HG03060 (cell line): ENCODE results near the gene CA6.
"Not testable (repeated sequence)": the region's sequence is repeated elsewhere in the genome, so short reads cannot be mapped to it uniquely, and the experiment has no call there.

Experiments used
- ATAC-seq: cut with Tn5 transposase; IDR thresholded peaks from one replicate; pipeline ENCODE4 v1.9.1; 2021; ENCODE audit warnings: low read depth, moderate number of reproducible peaks; ENCODE audit not compliant: unreplicated experiment

The CA6 gene

GRCh38 chr1:8926707-8927694 is 18.7 kb upstream of the CA6 start:
- ATAC-seq: no peak

- ATAC-seq: no peak
These were observed 15.6 kb upstream of the CA6 start for GRCh38 chr1:8930116-8930515.

DNA sequence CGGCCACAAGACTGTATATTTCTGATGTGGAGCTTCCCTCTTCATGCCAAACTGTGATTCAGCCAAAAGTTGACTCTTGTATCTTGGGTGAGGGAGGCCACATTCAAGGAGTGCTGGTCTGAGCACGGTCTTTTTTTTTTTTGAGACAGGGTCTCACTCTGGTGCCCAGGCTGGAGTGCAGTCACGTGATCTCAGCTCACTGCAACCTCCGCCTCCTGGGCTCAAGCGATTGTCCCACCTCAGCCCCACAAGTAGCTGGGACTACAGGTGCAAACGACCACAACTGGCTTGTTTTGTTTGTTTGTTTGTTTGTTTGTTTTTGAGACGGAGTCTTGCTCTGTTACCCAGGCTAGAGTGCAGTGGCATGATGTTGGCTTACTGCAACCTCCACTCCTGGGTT is 8.6 kb upstream of the CA6 start:
- ATAC-seq: not testable (repeated sequence)

DNA sequence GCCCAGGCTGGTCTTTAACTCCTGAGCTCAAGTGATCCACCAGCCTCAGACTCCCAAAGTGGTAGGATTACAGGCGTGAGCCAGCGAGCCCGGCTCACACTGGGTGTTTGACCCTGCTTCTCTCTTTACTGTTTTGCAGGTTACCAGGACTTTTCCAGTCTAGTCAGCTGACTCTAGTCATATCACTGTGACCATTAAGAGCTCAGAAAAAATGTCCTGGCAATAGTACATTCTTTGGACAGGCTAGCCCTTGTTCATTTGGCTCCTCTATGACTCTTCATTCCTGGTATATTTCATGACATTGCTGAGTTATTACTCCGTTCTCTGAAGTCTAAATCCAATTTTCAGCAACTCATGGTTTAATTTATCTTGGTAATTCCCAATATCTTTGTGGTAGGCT is 8.0 kb upstream of the CA6 start:
- ATAC-seq: no peak

DNA sequence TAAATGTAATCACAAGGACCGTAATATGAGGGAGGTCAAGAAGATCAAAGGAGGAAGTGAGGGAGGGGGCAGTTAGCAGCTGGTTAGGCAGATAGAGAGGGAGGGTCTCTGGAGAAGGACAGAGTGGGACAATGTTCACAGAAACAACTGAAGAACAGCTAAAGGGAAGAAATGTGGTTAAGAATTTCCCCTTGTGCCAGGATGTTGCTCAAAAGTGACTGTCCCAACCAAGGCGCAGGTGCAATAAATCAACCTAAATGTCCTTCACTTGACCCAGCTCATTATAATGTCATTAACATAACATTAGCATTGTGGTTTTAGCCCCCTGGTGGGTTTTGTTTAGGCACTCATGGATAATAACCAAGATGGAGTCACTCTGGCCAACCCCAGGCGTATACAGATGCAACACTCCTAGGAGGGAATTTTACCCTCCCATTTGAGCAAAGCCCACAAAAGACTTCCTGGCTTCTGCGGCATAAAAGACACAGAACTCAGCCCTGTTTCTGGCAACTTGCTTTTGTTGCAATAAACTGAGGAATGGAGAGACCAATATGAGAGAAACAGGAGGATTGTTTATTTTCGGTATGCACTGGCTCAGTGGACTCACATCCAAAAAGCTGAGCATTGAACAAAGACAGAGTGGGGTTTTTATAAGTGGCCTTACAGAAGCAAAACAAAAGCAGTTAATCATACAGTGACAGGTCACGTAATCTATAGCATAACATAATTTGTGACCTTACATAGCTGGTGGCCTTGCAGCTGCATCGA is 7.3 kb upstream of the CA6 start:
- no peak for ATAC-seq

GRCh38 chr1:8939000-8939265 is 6.7 kb upstream of the CA6 start:
- no peak for ATAC-seq

DNA sequence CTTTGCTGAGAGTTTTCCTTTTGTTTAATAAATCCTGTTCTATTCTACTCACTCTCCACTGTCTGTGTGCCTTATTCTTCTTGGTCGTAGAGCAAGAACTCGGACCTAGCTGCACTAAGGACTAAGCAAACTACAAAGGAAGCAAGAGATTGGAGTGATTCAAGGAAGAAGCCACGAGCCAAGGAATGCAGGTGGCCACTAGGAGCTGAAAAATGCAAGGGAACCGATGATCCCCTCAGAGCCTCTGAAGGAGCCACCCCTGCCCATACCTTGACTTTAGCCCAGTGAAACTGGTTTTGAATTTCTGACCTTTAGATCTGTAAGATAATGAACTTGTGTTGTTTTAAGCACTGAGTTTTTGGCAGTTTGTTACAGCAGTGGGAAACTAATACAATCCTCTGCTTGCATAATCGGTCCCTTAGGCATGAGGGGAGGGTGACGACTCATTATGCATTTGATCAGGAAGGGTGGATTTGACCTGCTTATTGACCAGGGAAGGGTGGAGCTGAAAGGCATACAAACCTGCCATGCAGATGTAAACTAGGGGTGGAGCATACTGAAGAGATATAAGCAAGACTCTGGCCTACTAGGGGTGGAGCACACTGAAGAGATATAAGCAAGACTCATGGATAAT is 6.2 kb upstream of the CA6 start:
- no peak for ATAC-seq

DNA sequence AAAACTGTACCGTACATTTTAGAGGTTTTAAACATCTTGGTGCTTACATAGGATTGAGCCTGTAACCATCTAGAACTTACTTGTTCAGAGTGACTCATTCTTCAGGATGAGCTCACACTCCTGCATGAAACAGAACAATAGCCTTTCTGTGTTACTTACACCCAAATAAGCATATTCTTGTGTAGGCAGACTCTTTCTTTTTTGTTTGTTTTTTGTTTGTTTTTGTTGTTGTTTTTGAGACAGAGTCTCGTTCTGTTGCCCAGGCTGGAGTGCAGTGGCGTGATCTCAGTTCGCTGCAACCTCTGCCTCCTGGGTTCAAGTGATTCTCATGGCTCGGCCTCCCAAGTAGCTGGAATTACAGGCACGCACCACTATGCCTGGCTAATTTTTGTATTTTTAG is 3.8 kb upstream of the CA6 start:
- no peak for ATAC-seq

DNA sequence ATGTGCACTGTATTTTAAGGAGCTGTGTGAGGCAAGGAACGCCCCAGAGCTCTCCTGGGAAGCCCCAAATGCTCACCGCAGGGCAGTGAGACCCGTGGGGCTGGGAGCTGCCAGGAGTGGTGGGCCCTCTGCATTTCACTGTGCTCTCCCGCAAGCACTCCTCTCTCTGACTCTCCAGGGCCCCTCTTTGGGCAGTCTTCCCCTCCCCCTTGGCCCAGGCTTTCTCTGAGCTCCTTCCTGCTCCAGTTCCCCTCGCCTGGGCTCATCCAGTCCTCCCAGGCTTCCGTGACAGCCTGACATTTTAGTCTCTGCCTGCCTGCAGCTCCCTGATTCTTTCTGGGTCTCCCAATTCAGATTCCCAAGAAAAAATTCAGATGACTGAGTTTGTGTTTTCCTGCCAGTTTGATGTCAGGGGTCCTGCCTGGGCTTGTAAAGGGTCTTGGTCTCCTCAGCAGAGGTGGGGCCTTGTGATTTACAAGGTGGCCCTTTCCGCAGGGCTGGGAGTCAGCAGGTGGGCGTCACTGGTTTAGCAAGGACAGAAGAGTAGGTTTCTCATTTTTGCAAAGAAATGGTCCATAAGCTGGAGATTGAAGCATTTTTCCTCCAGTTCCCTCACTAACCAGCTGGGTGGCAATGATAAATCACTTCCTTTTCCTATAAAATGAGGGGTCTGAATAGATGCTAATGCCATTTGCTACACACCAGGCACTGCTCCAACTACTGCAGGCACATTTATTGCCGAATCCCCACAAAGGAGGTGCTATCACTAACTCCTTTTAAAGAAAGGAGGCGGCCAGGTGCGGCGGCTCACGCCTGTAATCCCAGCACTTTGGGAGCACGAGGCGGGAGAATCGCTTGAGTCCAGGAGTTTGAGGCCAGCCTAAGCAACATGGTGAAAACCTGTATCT is 1.9 kb upstream of the CA6 start:
- no peak for ATAC-seq

GRCh38 chr1:8947127-8947691 is 1.5 kb downstream of the CA6 start:
- no peak for ATAC-seq

GRCh38 chr1:8950309-8950708 is 4.6 kb downstream of the CA6 start:
- ATAC-seq: no peak

DNA sequence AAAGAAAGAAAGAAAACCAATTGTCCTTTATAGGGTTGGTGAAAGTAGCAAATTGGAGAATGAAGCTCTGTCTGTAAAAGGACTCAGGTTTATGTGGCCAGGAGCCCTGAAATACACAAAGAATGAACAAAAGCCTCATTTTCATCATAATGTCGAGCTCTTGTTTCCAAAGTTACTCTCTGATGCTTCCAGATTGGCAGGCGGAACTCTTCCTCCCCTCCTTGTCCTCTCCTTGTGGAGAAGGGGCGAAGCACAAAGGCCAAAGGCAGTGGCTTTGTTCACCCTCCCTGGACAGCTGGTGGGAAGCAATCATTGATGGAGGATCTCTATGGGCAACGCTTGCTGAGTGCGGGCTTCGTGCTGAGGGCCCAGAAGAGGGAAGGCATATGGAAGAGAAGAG is 5.6 kb downstream of the CA6 start:
- ATAC-seq: no peak

- ATAC-seq: no peak
These were observed 9.7 kb downstream of the CA6 start for GRCh38 chr1:8955406-8955805.

GRCh38 chr1:8956461-8957349 is 11.0 kb downstream of the CA6 start:
- no peak for ATAC-seq

DNA sequence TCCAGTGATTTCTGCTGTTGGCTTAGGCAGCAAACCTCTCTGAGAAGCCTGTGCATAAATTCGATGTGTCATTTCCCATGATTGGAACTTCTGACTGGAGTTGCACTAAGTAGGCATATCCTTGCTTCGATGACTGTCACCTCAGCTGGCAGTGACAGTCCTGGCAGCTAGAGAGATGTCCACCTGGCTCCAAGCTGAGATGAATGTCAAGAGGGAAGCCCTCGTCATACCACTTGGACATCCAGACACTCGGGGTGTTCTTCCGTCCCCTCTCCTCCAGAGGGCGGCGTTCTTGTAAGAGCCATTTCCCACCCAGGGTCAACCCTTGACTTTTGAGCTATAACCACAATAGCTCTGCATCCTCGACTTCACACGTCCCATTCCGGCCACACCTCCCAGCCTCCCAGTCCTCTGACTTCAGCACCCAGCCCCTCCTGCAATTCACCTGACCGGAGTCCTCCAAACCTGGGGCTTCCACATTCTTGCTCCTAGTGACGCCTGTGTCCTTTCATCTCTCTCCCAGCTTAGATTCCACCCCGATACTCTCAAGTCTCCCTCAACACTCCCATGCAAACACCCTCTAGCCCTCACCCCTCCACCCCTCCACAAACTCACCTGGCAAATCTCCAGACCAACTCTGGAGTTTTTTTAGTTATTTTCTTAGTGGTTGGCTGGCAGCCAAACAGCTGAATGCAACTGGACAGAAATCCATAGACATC is 17.3 kb downstream of the CA6 start:
- ATAC-seq: no peak

GRCh38 chr1:8963963-8964362 is 18.3 kb downstream of the CA6 start:
- no peak for ATAC-seq

DNA sequence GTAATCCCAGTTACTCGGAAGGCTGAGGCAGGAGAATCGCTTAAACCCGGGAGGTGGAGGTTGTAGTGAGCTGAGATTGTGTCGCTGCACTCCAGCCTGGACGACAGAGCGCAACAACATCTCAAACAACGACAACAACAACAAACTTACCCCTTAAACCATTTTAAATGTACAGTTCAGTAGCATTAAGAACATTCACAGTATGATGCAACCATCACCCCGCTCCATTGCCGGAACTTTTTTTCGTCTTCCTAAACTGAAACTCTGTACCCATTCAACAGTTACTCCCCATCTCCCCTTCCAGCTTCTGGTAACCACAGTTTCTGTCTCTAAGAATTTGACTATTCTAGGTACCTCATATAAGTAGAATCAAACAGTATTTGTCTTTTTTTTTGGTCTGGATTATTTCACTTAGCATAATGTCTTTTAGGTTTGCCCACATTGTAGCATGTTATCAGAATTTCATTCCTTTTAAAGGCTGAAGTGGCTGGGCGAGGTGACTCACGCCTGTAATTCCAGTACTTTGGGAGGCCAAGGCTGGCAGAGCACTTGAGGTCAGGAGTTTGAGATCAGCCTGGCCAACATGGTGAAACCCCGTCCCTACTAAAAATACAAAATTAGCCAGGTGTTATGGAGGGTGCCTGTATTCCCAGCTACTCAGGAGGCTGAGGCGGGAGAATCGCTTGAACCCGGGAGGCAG is 19.6 kb downstream of the CA6 start:
- no peak for ATAC-seq

- no peak for ATAC-seq
These were observed 20.9 kb downstream of the CA6 start for GRCh38 chr1:8966606-8967005.
